ENCODE data around the gene RXRA.
A peak's percentile ranks its signal among the peaks of the same experiment; 100 is the strongest.

The RXRA gene

GRCh38 chr9:134445000-134445399 lies 118.7 kb downstream of the RXRA start:
- no peak for DNase-seq
- CTCF ChIA-PET: interaction anchor here (1.8 kb wide), 1 partner anchor 274 kb away, joined by 6 read pairs; no protein-coding TSS in a partner anchor
- Histone ChIP-seq H3K9me3 (ENCODE audit: control extremely low read depth in 1 of 5, control insufficient read depth in 4 of 5, insufficient read depth in 2 of 5, low read depth in 1 of 5, low read length in 4 of 5) (peaks cover 0 to 11% (median 6%) of the 10 kb centered on the region in 5 experiments), H3K36me3 (ENCODE audit: control insufficient read depth in 4 of 4, insufficient read depth in 4 of 4, low read length in 3 of 4) (no peaks in the 10 kb centered on the region), H3K4me1 (ENCODE audit: control extremely low read depth in 1 of 4, control insufficient read depth in 4 of 4, insufficient read depth in 4 of 4, low read length in 3 of 4) (peaks cover 2 to 42% (median 40%) of the 10 kb centered on the region in 4 experiments), H3K27ac (ENCODE audit: insufficient read depth in 1 of 2, low read depth in 1 of 2, low read length in 2 of 2, poor library complexity in 1 of 2, severe bottlenecking in 2 of 2) (no peak overlapping the region), H3K4me3 (ENCODE audit: control insufficient read depth in 1 of 7, extremely low read depth in 1 of 7, insufficient read depth in 4 of 7, low read depth in 2 of 7, low read length in 6 of 7) (no peak overlapping the region), H3K27me3 (replicated peaks in 2 of 5; ENCODE audit: control insufficient read depth in 4 of 5, insufficient read depth in 5 of 5, low read length in 4 of 5) (peaks cover 0 to 19% (median 5%) of the 10 kb centered on the region in 5 experiments)
- POLR2A ChIA-PET: no interaction called here
- WGBS (ENCODE audit: insufficient coverage): 90% methylated on average over 8 of the region's 8 CpGs

GRCh38 chr9:134449180-134449916 lies 123.1 kb downstream of the RXRA start:
- ChIA-PET POLR2A (no interaction called here), CTCF (interaction anchor here (0.6 to 3.7 kb wide), 28 partner anchors 10 to 295 kb away, joined by 3 to 32 read pairs (median 4); no protein-coding TSS in a partner anchor)
- 11% methylated on average over 9 of the region's 10 CpGs for WGBS (ENCODE audit: insufficient coverage)
- no peaks in the 10 kb centered on the region for H3K36me3 ChIP-seq (ENCODE audit: control insufficient read depth in 4 of 4, insufficient read depth in 4 of 4, low read length in 3 of 4)
- H3K27me3 ChIP-seq (replicated peaks in 2 of 5; ENCODE audit: control insufficient read depth in 4 of 5, insufficient read depth in 5 of 5, low read length in 4 of 5): no peaks in the 10 kb centered on the region
- H3K27ac ChIP-seq (ENCODE audit: insufficient read depth in 1 of 2, low read depth in 1 of 2, low read length in 2 of 2, poor library complexity in 1 of 2, severe bottlenecking in 2 of 2): no peak overlapping the region
- H3K9me3 ChIP-seq (ENCODE audit: control extremely low read depth in 1 of 5, control insufficient read depth in 4 of 5, insufficient read depth in 2 of 5, low read depth in 1 of 5, low read length in 4 of 5): peaks cover 0 to 11% (median 6%) of the 10 kb centered on the region in 5 experiments
- H3K4me3 ChIP-seq (ENCODE audit: control insufficient read depth in 1 of 7, extremely low read depth in 1 of 7, insufficient read depth in 4 of 7, low read depth in 2 of 7, low read length in 6 of 7): no peak overlapping the region
- H3K4me1 ChIP-seq (ENCODE audit: control extremely low read depth in 1 of 4, control insufficient read depth in 4 of 4, insufficient read depth in 4 of 4, low read length in 3 of 4): peaks cover 0 to 6% (median under 1%) of the 10 kb centered on the region in 4 experiments
- peak; percentile 94 to 98 (median 98) for DNase-seq

GRCh38 chr9:134451700-134452458 lies 125.6 kb downstream of the RXRA start:
- DNase-seq: no peak
- Histone ChIP-seq H3K4me1 (ENCODE audit: control extremely low read depth in 1 of 4, control insufficient read depth in 4 of 4, insufficient read depth in 4 of 4, low read length in 3 of 4) (peaks cover 0 to 30% (median 21%) of the 10 kb centered on the region in 4 experiments), H3K9me3 (ENCODE audit: control extremely low read depth in 1 of 5, control insufficient read depth in 4 of 5, insufficient read depth in 2 of 5, low read depth in 1 of 5, low read length in 4 of 5) (peaks cover 0 to 11% (median 6%) of the 10 kb centered on the region in 5 experiments), H3K36me3 (ENCODE audit: control insufficient read depth in 4 of 4, insufficient read depth in 4 of 4, low read length in 3 of 4) (no peaks in the 10 kb centered on the region), H3K4me3 (ENCODE audit: control insufficient read depth in 1 of 7, extremely low read depth in 1 of 7, insufficient read depth in 4 of 7, low read depth in 2 of 7, low read length in 6 of 7) (no peak overlapping the region), H3K27me3 (replicated peaks in 2 of 5; ENCODE audit: control insufficient read depth in 4 of 5, insufficient read depth in 5 of 5, low read length in 4 of 5) (no peaks in the 10 kb centered on the region), H3K27ac (ENCODE audit: insufficient read depth in 1 of 2, low read depth in 1 of 2, low read length in 2 of 2, poor library complexity in 1 of 2, severe bottlenecking in 2 of 2) (no peak overlapping the region)
- 100% methylated on average over 1 of the region's 2 CpGs for WGBS (ENCODE audit: insufficient coverage)
- ChIA-PET POLR2A (no interaction called here), CTCF (no interaction called here)

GRCh38 chr9:134452728-134453127 lies 126.5 kb downstream of the RXRA start:
- Histone ChIP-seq H3K27me3 (replicated peaks in 2 of 5; ENCODE audit: control insufficient read depth in 4 of 5, insufficient read depth in 5 of 5, low read length in 4 of 5) (no peaks in the 10 kb centered on the region), H3K27ac (ENCODE audit: insufficient read depth in 1 of 2, low read depth in 1 of 2, low read length in 2 of 2, poor library complexity in 1 of 2, severe bottlenecking in 2 of 2) (no peak overlapping the region), H3K4me3 (ENCODE audit: control insufficient read depth in 1 of 7, extremely low read depth in 1 of 7, insufficient read depth in 4 of 7, low read depth in 2 of 7, low read length in 6 of 7) (no peak overlapping the region), H3K36me3 (ENCODE audit: control insufficient read depth in 4 of 4, insufficient read depth in 4 of 4, low read length in 3 of 4) (no peaks in the 10 kb centered on the region), H3K4me1 (ENCODE audit: control extremely low read depth in 1 of 4, control insufficient read depth in 4 of 4, insufficient read depth in 4 of 4, low read length in 3 of 4) (peaks cover 0 to 38% (median 29%) of the 10 kb centered on the region in 4 experiments), H3K9me3 (ENCODE audit: control extremely low read depth in 1 of 5, control insufficient read depth in 4 of 5, insufficient read depth in 2 of 5, low read depth in 1 of 5, low read length in 4 of 5) (peaks cover 0 to 11% (median 6%) of the 10 kb centered on the region in 5 experiments)
- WGBS (ENCODE audit: insufficient coverage): 100% methylated on average over 4 of the region's 4 CpGs
- ChIA-PET POLR2A (no interaction called here), CTCF (interaction anchor here (0.6 to 1.4 kb wide), 6 partner anchors 10 to 252 kb away, joined by 3 to 4 read pairs (median 3); no protein-coding TSS in a partner anchor)
- DNase-seq: no peak

- no peak overlapping the region for H3K4me3 ChIP-seq (ENCODE audit: control insufficient read depth in 1 of 7, extremely low read depth in 1 of 7, insufficient read depth in 4 of 7, low read depth in 2 of 7, low read length in 6 of 7)
- WGBS (ENCODE audit: insufficient coverage): 95% methylated on average over 22 of the region's 23 CpGs
- no peak overlapping the region for H3K27ac ChIP-seq (ENCODE audit: insufficient read depth in 1 of 2, low read depth in 1 of 2, low read length in 2 of 2, poor library complexity in 1 of 2, severe bottlenecking in 2 of 2)
- H3K4me1 ChIP-seq (ENCODE audit: control extremely low read depth in 1 of 4, control insufficient read depth in 4 of 4, insufficient read depth in 4 of 4, low read length in 3 of 4): peaks cover 0 to 50% (median 41%) of the 10 kb centered on the region in 4 experiments
- peaks cover 0 to 2% (median under 1%) of the 10 kb centered on the region in 5 experiments for H3K9me3 ChIP-seq (ENCODE audit: control extremely low read depth in 1 of 5, control insufficient read depth in 4 of 5, insufficient read depth in 2 of 5, low read depth in 1 of 5, low read length in 4 of 5)
- CTCF ChIA-PET: interaction anchor here (1.0 to 1.4 kb wide), 7 partner anchors 9 to 243 kb away, joined by 3 to 5 read pairs (median 3); no protein-coding TSS in a partner anchor
- H3K27me3 ChIP-seq (replicated peaks in 2 of 5; ENCODE audit: control insufficient read depth in 4 of 5, insufficient read depth in 5 of 5, low read length in 4 of 5): no peaks in the 10 kb centered on the region
- DNase-seq: no peak
- H3K36me3 ChIP-seq (ENCODE audit: control insufficient read depth in 4 of 4, insufficient read depth in 4 of 4, low read length in 3 of 4): no peaks in the 10 kb centered on the region
- POLR2A ChIA-PET: no interaction called here
Measured at GRCh38 chr9:134453776-134454475, 127.7 kb downstream of the RXRA start.

- peaks cover 0 to 56% (median 46%) of the 10 kb centered on the region in 4 experiments for H3K4me1 ChIP-seq (ENCODE audit: control extremely low read depth in 1 of 4, control insufficient read depth in 4 of 4, insufficient read depth in 4 of 4, low read length in 3 of 4)
- H3K9me3 ChIP-seq (ENCODE audit: control extremely low read depth in 1 of 5, control insufficient read depth in 4 of 5, insufficient read depth in 2 of 5, low read depth in 1 of 5, low read length in 4 of 5): no peaks in the 10 kb centered on the region
- H3K27me3 ChIP-seq (replicated peaks in 2 of 5; ENCODE audit: control insufficient read depth in 4 of 5, insufficient read depth in 5 of 5, low read length in 4 of 5): no peaks in the 10 kb centered on the region
- DNase-seq: no peak
- ChIA-PET CTCF (interaction anchor here (1.0 to 1.2 kb wide), 3 partner anchors 47 to 243 kb away, joined by 3 to 5 read pairs (median 3); no protein-coding TSS in a partner anchor), POLR2A (no interaction called here)
- H3K27ac ChIP-seq (ENCODE audit: insufficient read depth in 1 of 2, low read depth in 1 of 2, low read length in 2 of 2, poor library complexity in 1 of 2, severe bottlenecking in 2 of 2): peak overlapping the region in 1 of 2 experiments; percentile 89
- no peak overlapping the region for H3K4me3 ChIP-seq (ENCODE audit: control insufficient read depth in 1 of 7, extremely low read depth in 1 of 7, insufficient read depth in 4 of 7, low read depth in 2 of 7, low read length in 6 of 7)
- no peaks in the 10 kb centered on the region for H3K36me3 ChIP-seq (ENCODE audit: control insufficient read depth in 4 of 4, insufficient read depth in 4 of 4, low read length in 3 of 4)
- 100% methylated on average over 3 of the region's 5 CpGs for WGBS (ENCODE audit: insufficient coverage)
Measured at GRCh38 chr9:134454476-134454857, 128.2 kb downstream of the RXRA start.

All from common myeloid progenitor, CD34-positive (primary cell).